Measurements from ENCODE around the gene SPAG4.

The SPAG4 gene

GRCh38 chr20:35600176-35600992 lies 15.2 kb upstream of the SPAG4 start:
- no peak for DNase-seq

DNA sequence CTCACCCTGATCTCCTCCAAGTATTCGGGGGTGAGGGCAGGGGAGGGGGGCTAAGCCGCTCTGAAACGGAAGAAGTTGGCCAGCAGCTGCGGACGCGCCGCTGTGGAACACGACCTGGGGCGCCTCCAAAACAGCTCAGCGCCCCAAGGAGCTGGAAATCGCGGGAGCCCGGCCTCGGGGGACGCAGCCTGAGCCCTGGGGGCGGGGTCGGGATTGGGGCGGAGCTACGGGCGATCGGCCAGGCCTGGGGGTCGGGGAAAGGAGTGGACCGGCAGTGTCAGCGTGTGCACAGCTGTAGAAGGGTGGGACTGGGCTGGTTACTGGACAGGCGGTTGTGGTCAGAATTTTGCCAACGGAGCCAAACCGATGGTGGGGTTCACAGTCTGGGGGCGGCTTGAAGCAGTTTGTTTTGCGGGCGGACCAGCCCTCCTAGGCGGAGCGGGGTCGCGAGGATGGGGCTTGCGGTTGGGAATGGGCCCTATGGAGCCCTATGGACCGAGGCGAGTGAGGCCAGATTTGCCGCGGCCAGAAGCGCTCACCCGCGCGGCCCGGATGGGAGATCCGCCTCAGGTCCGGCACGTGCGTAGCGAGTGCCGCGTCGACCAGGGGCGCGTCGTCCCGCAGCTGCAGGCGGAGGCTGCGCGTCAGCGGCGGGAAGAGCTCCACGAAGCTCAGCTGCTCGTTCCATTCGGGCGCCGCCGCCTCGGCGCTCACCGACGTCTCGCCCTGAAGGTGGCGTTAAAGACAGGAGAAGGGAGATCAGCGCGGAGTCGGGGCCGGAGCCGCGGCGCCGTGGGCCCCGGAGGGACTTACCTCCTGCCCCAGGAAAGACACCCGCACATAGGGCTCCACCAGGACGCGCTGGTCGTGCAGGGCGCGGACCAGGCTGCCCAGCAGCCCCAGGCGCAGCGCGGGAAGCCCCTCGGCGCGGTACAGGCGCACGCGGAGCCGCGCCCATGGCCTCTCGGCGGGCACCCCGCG lies 14.3 kb upstream of the SPAG4 start:
- peak; percentile 12 for DNase-seq

DNA sequence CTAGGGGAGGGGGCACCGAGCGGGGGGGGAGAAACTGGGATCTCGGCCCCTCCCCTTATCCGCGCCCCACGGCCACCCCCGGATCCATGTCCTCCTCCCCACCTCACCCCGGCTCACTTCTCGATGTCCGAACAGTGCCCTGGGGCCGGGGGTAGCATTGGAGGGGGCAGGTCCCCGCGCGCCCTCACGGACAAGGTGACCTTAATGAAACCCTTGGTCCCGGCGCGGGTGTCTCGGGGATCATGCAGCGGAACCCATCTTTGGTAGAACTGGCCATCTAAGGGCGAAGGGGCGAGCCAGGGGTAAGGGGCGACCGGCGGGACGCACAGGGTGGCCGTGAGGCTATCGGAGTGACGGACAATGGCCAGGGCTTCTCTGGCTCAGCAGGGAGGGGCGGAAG lies 13.6 kb upstream of the SPAG4 start:
- DNase-seq, result no peak

DNA sequence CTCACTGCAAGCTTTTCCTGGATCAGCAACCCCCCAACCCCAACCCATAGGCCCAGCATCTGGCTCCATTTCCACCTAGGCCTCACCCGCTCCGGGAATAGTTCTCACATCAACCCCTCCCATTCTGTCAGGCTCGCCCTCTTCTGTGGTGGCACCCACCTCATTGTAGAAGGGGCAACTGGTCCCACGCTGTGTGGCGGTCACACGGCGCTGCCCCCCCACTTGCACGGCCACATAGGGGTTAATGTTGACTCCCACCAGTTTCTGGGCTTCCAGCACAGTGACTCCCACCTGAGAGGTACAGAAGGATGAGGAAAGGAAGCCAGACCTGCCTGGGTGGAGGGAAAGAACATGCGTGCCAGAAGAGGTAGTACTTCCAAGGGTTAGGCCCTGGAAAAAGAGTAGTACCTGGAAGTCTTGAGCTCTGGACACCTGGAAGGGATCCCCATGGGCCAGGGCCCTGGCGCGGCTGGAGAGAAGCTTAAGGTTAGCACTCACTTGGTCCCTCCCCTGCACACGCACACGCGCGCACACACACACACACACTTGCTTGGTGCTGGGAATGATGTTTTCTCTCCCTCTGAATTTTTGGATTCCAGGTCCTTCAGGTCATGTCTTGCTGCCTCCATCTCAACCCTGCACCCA lies 12.7 kb upstream of the SPAG4 start:
- no peak for DNase-seq

DNA sequence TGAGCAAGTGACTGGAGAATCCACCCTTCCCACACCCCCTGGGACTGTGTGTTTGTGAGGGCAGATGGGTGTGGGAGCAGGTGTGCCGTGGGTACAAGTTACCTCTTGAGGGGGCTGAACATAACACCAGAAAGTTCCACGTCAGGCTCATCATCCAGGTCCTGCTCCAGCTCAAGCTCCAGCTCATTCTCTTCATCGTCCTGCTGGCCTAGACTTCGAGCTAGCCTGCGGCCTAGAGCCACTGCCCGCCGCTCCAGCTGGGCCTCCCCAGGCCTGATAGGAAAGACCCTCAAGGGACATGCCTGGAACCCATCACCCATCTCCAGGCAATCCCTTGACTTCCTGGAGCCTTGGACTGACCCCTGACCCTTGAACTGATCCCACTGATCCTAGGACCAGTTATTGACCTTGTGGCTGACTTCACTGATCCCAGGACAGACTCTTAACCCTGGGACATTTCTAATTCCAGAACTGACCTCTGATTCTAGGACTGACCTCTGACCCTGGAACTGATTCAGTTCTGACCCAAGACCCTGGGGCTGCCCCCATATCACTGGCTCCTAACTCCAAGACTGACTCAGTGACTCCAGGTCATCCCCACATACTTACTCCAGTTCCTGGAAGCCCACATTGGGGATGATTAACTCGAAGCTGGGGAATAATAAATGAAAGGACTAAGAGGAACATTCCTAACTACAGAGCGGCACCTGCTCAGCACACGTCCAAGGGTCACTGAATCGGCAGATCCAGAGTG lies 11.8 kb upstream of the SPAG4 start:
- no peak for DNase-seq

DNA sequence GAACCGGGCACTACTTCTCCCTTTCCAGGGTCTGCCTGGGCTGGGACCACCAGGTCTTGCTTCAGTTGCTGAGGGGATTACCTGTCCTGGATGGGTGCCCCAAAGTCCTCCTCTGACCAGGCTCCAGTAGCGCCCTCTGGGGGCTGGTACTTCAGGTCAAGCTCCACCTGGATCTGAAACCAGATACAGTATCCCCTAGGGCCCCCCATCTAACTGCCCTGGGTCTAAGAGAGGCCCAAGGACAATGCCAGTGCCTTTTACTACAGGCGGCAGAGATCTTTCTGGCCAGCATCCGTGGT lies 11.2 kb upstream of the SPAG4 start:
- DNase-seq, result no peak

DNA sequence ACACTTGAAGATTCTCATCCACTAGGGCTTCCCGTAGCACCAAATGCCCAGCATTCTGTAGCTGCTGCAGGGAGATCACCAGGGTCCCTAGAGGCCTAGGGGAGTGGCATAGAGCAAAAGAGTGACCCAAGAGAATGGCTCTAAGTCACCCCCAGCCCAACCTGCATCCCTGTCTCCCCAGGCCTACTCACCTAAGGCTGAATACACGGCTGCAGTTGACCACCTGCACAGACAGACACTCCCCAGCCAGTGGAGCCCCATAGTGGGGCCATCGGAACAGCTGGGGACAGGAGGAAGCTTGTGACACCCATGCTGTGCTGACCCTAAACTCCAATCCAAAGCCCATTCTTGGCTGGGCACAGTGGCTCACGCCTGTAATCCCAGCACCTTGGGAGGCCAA lies 9.5 kb upstream of the SPAG4 start:
- DNase-seq, result no peak

- no peak for DNase-seq
These were observed 8.5 kb upstream of the SPAG4 start for GRCh38 chr20:35607003-35607735.

- DNase-seq, result no peak
These were observed 4.7 kb upstream of the SPAG4 start for GRCh38 chr20:35610833-35611427.

GRCh38 chr20:35611482-35611881 lies 4.1 kb upstream of the SPAG4 start:
- no peak for DNase-seq

DNA sequence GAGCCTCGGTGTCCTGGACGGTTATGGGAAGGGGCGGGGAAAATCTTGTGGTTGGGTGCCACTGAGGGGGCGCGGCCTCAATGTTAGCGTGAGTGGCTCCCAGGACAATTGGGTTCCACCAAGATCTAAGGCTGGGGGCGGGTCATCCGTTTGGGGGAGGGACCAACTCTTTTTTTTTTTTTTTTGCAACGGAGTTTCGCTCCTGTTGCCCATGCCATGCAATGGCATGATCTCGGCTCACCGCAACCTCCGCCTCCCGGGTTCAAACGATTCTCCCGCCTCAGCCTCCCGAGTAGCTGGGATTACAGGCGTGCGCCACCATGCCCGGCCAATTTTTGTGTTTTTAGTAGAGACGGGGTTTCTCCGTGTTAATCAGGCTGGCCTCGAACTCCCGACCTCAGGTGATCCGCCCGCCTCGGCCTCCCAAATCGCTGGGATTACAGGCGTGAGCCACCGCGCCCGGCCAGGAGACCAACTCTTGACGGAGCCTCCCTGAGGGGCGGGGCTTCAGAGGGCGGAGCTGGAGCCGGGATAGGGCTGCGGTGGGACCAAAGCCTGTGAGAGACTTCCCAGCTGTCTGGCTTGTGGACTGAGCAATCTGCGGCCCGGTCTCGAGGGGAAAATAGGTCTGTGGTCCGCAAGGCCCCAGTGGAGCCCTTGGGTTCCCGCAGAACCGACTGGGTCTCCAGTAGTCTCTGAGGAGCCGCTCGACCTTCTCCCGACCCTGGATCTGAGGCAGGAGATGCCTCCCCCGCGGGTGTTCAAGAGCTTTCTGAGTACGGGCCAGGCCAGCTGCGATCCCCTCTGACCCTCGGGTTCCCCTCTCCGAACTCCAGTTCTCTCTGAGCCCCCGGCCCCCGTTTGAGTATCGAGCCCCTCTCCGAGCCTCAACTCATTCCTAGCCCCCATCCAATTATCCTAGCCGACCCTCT lies 1.1 kb downstream of the SPAG4 start:
- DNase-seq, result peak; percentile 38

- peak; percentile 36 for DNase-seq
These were observed 2.0 kb downstream of the SPAG4 start for GRCh38 chr20:35617397-35618262.

DNA sequence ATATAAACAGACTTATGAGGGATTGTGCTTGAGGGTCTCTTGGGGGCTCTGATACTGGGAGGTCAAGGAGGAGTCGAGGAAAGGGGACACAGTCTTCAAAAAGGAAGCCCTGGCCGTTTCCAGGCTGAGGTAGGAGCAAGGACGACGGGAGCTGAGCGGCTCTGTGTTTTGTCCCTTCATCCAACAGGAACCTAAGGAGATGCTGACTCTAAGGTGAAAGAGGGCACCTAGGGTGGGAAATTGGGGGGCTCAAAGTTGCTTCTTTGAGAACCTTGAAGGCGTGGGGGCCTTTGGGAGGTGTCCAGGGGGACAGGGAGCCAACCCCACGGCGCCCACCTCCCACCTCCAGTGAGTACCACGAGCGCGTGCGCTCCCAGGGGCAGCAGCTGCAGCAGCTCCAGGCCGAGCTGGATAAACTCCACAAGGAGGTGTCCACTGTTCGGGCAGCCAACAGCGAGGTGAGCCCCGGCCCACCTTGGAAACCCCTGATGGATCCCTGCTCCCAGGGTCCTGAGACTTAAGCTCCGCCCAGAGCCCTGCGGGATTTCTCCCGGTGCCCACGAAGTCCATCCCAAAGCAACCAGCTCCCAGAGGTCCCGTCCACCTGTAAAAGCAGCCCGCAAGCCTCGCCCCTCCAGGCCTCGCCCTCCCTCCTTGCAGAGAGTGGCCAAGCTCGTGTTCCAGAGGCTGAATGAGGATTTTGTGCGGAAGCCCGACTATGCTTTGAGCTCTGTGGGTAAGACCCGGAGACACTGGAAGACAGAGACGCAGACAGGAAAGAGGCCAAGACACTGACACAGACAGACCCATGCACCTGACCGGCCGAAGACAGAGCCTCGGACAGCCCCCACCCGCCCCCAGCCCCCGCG lies 2.9 kb downstream of the SPAG4 start:
- peak; percentile 20 for DNase-seq

DNA sequence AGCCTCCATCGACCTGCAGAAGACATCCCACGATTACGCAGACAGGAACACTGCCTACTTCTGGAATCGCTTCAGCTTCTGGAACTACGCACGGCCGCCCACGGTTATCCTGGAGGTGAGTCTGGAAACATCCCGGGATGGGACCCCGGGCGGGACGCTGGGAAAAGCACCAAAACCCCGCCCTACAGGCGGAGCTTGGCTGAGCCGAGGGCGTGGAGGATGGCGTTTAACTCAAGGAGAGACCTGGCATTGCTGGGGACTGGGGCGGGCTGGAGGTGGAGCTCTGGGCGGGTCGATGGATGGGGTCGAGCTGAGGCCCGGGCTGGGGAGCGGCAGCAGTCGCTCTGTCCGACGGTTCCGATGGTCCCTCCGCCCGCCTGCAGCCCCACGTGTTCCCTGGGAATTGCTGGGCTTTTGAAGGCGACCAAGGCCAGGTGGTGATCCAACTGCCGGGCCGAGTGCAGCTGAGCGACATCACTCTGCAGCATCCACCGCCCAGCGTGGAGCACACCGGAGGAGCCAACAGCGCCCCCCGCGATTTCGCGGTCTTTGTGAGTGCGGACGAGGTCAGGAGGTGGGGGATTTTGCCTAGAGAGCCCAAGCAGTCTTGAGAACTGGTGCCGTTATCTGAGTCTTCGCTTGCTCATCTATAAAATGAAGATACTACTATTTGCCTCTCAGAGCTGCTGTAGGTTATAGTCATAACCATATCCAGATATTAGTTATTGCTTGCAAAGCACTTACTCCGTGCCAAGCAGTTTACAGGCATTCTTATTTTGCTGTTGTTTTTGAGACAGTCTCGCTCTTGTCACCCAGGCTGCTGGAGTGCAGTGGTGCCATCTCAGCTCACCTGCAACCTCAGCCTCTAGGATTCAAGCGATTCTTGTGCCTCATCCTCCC lies 3.8 kb downstream of the SPAG4 start:
- DNase-seq, result peak; percentile 21

DNA sequence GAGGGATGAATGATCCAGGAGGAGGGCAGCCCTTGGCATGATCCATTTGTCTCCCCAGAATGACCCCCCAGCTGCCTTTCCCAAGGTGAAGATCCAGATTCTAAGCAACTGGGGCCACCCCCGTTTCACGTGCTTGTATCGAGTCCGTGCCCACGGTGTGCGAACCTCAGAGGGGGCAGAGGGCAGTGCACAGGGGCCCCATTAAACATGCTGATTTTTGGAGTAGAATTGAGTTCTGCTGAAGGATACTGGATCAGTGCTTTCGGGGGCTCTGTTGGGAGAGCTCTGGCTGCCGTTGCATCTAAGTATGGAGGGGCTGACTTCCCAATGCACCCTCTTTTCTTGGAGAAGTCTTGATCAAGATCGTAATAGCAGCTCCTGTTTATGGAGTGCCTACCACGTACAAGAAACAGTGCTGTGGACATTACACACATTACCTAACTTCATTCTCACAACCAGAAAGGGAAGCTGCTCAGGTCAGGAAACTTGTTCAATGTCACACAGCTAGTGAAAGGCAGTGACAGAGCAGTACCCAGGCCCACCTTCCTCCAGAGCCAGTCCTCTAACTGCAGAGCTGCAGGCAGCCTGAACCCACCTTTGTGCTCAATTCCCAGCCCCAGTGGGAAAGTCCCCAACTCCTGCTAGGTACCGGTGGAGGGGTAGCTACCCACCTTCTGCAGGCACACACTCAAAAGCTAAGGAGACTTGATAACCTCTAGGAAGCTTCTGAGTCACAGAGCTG lies 5.4 kb downstream of the SPAG4 start:
- DNase-seq, result no peak

- DNase-seq, result no peak
These were observed 5.9 kb downstream of the SPAG4 start for GRCh38 chr20:35621560-35621946.

Data from DMS79 (cell line).